B cell (primary cell): ENCODE measurements around the gene PYDC2. TPM values are rescaled to one million over a fixed set of nuclear protein-coding genes. Genes with fewer than 3 reads are reported as not detected.

ENCODE experiments used
- ATAC-seq: fragments of 200-7000 bp; cut with Tn5 transposase; one replicate; pipeline ENCODE4 v1.10.0; 2021; ENCODE audit warnings: low read depth, mild to moderate bottlenecking, moderate number of reproducible peaks, moderate library complexity
- CTCF ChIA-PET: fragments of 350-600 bp; sonication (Branson Sonifier 250); formaldehyde crosslinking; loops from one replicate; lab custom pipeline; 2021; ENCODE audit warnings: antibody characterized with exemption, inconsistent platforms; lab: Charles Lee
- POLR2A ChIA-PET: fragments of 350-600 bp; sonication (Branson Sonifier 250); formaldehyde crosslinking; loops from one replicate; lab custom pipeline; 2021; ENCODE audit warnings: antibody characterized with exemption; lab: Charles Lee
- DNase-seq: peaks from one replicate; pipeline ENCODE4 v3.0.0; 2013
- H2AFZ ChIP-seq: 2 replicates; pipeline ENCODE4 v1.6.1; 2012; ENCODE audit warnings: mild to moderate bottlenecking, low read depth, low read length; ENCODE audit not compliant: insufficient read depth, poor library complexity, severe bottlenecking
- H3K27ac ChIP-seq, 2 donors: 1 replicate in 1 of 2; 2 replicates in 1 of 2; pipeline ENCODE4 v1.5.1; 2012 to 2013; ENCODE audit warnings: low read length in 2 of 2, mild to moderate bottlenecking in 2 of 2, moderate library complexity in 1 of 2
- H3K27me3 ChIP-seq, 4 experiments: fragments of 200-600 bp in 1 of 4; sonication (generic) in 1 of 4; replicated peaks in 1 of 4; 1 replicate in 2 of 4; 2 replicates in 2 of 4; pipeline versions ENCODE4 v1.6.1 to v1.7.0; 2013 to 2016; ENCODE audit warnings: low read length in 3 of 4, mild to moderate bottlenecking in 2 of 4, mixed read lengths in 1 of 4, moderate library complexity in 1 of 4; ENCODE audit not compliant: insufficient read depth in 4 of 4, control insufficient read depth in 3 of 4; ENCODE audit errors: control extremely low read depth in 1 of 4
- H3K36me3 ChIP-seq, 2 experiments: replicated peaks in 1 of 2; 1 replicate in 1 of 2; 2 replicates in 1 of 2; pipeline versions ENCODE4 v1.6.1 to v1.7.1; 2013; ENCODE audit warnings: low read length in 1 of 2; ENCODE audit not compliant: insufficient read depth in 2 of 2, control insufficient read depth in 1 of 2; ENCODE audit errors: control extremely low read depth in 1 of 2, extremely low read depth in 1 of 2
- H3K4me1 ChIP-seq, 2 donors: fragments of 200-600 bp in 1 of 2; sonication (generic) in 1 of 2; 1 replicate in 1 of 2; 2 replicates in 1 of 2; pipeline versions ENCODE4 v1.5.1 to v1.6.1; 2013 to 2017; ENCODE audit warnings: low read length in 2 of 2; ENCODE audit not compliant: control insufficient read depth in 2 of 2, insufficient read depth in 2 of 2
- H3K4me2 ChIP-seq: replicated peaks from 2 replicates; pipeline ENCODE3; 2012; ENCODE audit warnings: mild to moderate bottlenecking, low read depth, low read length; ENCODE audit not compliant: poor library complexity, severe bottlenecking
- H3K4me3 ChIP-seq, 5 experiments: fragments of 200-600 bp in 1 of 5; sonication (generic) in 1 of 5; 1 replicate in 3 of 5; 2 replicates in 2 of 5; pipeline versions ENCODE4 v1.5.1 to v1.7.0; 2011 to 2016; ENCODE audit warnings: low read length in 4 of 5, mild to moderate bottlenecking in 4 of 5, low read depth in 2 of 5, control low read depth in 1 of 5, moderate library complexity in 1 of 5; ENCODE audit not compliant: insufficient read depth in 1 of 5; ENCODE audit errors: control extremely low read depth in 1 of 5, extremely low read depth in 1 of 5
- H3K79me2 ChIP-seq: fragments of 200-600 bp; sonication (generic); one replicate; pipeline ENCODE4 v1.6.0; 2016; ENCODE audit warnings: low read length; ENCODE audit not compliant: control insufficient read depth, insufficient read depth
- H3K9ac ChIP-seq: fragments of 200-600 bp; sonication (generic); 2 replicates; pipeline ENCODE4 v1.6.1; 2017; ENCODE audit warnings: mild to moderate bottlenecking, low read length, moderate library complexity
- H3K9me3 ChIP-seq, 3 donors: one replicate each; pipeline versions ENCODE4 v1.6.1 to v1.7.1; 2013; ENCODE audit warnings: low read length in 2 of 3; ENCODE audit not compliant: control insufficient read depth in 2 of 3, insufficient read depth in 1 of 3; ENCODE audit errors: control extremely low read depth in 1 of 3
- H4K20me1 ChIP-seq: 2 replicates; pipeline ENCODE4 v1.6.0; 2012; ENCODE audit warnings: mild to moderate bottlenecking, low read length; ENCODE audit not compliant: insufficient read depth, control insufficient read depth, poor library complexity, severe bottlenecking
- H3K27ac Mint-ChIP-seq: one replicate; pipeline ENCODE4 v1.8.0; 2021; ENCODE audit warnings: mixed read lengths
- H3K27me3 Mint-ChIP-seq: one replicate; pipeline ENCODE4 v1.8.0; 2021; ENCODE audit warnings: mixed read lengths
- H3K4me1 Mint-ChIP-seq: one replicate; pipeline ENCODE4 v1.8.0; 2021; ENCODE audit warnings: mixed read lengths
- H3K4me3 Mint-ChIP-seq: one replicate; pipeline ENCODE4 v1.8.0; 2021; ENCODE audit warnings: mixed read lengths
- H3K9me3 Mint-ChIP-seq: one replicate; pipeline ENCODE4 v1.8.0; 2022; ENCODE audit warnings: mixed read lengths; ENCODE audit not compliant: insufficient read depth
- CTCF ChIP-seq: fragments of 200-600 bp; IDR thresholded peaks from one replicate; pipeline ENCODE4 v1.8.0; 2022; ENCODE audit warnings: antibody characterized with exemption, mild to moderate bottlenecking
- EZH2 ChIP-seq: IDR thresholded peaks from 2 replicates; pipeline ENCODE4 v1.6.1; 2012; ENCODE audit warnings: borderline replicate concordance, low read depth, mild to moderate bottlenecking, moderate library complexity, low read length; ENCODE audit not compliant: insufficient read depth, poor library complexity, severe bottlenecking
- WGBS: methylation state at CpG from one replicate; pipeline ENCODE4 v1.1.5; 2013; ENCODE audit warnings: missing lambda C conversion rate; ENCODE audit not compliant: insufficient coverage; 5-methylcytosine and 5-hydroxymethylcytosine counted together
- intact Hi-C: fragments of 100-400 bp; cut with micrococcal nuclease; formaldehyde crosslinking; loops from one replicate; pipeline ENCODE4 v1.10.0; 2022
- polyA plus RNA-seq: library from polyadenylated mRNA; depleted of rRNA; stranded (reverse); fragments of >200 nt; gene quantifications from 2 replicates; pipeline ENCODE4 v1.2.3, GENCODE V29; 2012
- total RNA-seq, 2 donors: library from RNA; stranded (reverse); fragments of 120-200 nt in 1 of 2; gene quantifications; 1 replicate in 1 of 2; 2 replicates in 1 of 2; pipeline versions ENCODE4 v1.2.3 to v1.2.4, GENCODE V29; 2013 to 2022

Gene PYDC2
- total and polyA plus RNA-seq, 2 donors (not counting 1 experiment from before 2014, with no cell fraction given) = not detected

DNA sequence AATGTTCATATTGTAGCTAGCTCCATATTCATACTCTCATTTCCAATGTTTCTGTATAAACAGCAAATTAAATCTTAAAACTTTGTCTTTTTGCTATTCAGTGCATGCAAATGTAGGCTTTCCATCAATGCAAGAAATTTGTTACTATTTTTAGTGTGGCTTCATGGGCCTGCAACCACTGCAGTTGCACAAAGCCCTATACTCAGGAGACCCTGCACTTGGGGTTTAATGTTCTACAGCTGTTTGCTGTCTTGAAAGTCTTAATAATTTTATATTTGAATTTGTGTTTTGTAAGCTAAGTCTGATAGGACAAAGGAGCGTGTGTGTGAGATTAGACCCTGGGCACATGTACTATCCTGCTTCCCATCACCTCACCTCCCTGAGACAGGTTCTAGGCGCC, 9.6 kb downstream of the PYDC2 start:
- ChIA-PET POLR2A (no interaction called here), CTCF (no interaction called here)
- no peak for ATAC-seq
- Histone ChIP-seq H3K27me3 (no peaks in the 10 kb centered on the region), H3K4me3 (no peak overlapping the region), H3K79me2 (no peaks in the 10 kb centered on the region), H3K27ac (no peak overlapping the region), H3K4me1 (no peaks in the 10 kb centered on the region), H3K9ac (no peak overlapping the region), H3K36me3 (no peaks in the 10 kb centered on the region), H2AFZ (no peak overlapping the region), H3K4me2 (no peak overlapping the region), H3K9me3 (peaks cover 0 to 1% (median 0%) of the 10 kb centered on the region in 3 donors), H4K20me1 (no peaks in the 10 kb centered on the region)
- no CpG with 5 or more reads among the region's 2 CpGs for WGBS
- H3K4me1 Mint-ChIP-seq = no peaks in the 10 kb centered on the region
- DNase-seq = no peak
- H3K9me3 Mint-ChIP-seq = no peaks in the 10 kb centered on the region
- no peak for TF ChIP-seq CTCF
- intact Hi-C loops = no loop called here
- no peak overlapping the region for H3K4me3 Mint-ChIP-seq
- peaks cover 22% of the 10 kb centered on the region for H3K27me3 Mint-ChIP-seq
- no peak overlapping the region for H3K27ac Mint-ChIP-seq

DNA sequence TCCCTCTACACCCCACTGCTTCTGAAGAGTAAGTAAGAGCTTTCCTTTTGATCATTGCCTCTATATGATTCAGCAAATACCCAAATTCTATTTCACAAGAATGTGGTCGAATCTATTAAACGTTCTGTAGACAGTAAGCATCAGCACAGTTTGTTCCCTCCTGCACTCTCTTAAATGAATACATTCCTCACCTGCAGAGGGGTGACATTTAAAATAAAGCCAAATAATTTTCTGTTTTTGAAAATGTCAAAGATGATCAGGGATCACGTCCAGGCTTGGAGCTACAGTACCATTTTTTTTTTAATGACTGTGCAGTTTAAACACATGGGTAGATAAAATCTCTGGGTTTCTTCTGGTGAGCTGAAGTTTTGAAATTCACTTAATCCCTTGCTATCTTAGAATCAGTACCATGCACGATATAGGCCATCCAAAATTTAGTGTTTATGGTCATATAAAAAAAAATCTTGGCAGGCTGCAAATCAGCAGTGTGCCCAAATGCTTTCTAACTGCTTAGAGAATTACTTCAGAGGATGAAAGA, 12.8 kb downstream of the PYDC2 start:
- Mint-ChIP-seq H3K4me1 (no peaks in the 10 kb centered on the region), H3K27me3 (peaks cover 22% of the 10 kb centered on the region), H3K9me3 (no peaks in the 10 kb centered on the region), H3K4me3 (no peak overlapping the region), H3K27ac (no peak overlapping the region)
- ATAC-seq (no peak), DNase-seq (no peak)
- no peaks in the 10 kb centered on the region for H3K4me1 ChIP-seq
- ChIA-PET CTCF (no interaction called here), POLR2A (no interaction called here)
- TF ChIP-seq CTCF (no peak), EZH2 (no peak)
- no peaks in the 10 kb centered on the region for H3K27me3 ChIP-seq
- no peaks in the 10 kb centered on the region for H4K20me1 ChIP-seq
- no peak overlapping the region for H3K4me3 ChIP-seq
- no peak overlapping the region for H3K27ac ChIP-seq
- WGBS = no CpG with 5 or more reads among the region's 4 CpGs
- H3K36me3 ChIP-seq = no peaks in the 10 kb centered on the region
- no peak overlapping the region for H3K9ac ChIP-seq
- no peak overlapping the region for H2AFZ ChIP-seq
- no peak overlapping the region for H3K4me2 ChIP-seq
- intact Hi-C loops = no loop called here
- H3K79me2 ChIP-seq = no peaks in the 10 kb centered on the region
- H3K9me3 ChIP-seq = no peaks in the 10 kb centered on the region
